Pons (tissue), 1 donor: ENCODE results near the gene FCHO1.

ENCODE experiments used
- DNase-seq: peaks from one replicate; pipeline ENCODE4 v3.0.0-alpha.2; 2016; ENCODE audit warnings: low spot score

The FCHO1 gene

DNA sequence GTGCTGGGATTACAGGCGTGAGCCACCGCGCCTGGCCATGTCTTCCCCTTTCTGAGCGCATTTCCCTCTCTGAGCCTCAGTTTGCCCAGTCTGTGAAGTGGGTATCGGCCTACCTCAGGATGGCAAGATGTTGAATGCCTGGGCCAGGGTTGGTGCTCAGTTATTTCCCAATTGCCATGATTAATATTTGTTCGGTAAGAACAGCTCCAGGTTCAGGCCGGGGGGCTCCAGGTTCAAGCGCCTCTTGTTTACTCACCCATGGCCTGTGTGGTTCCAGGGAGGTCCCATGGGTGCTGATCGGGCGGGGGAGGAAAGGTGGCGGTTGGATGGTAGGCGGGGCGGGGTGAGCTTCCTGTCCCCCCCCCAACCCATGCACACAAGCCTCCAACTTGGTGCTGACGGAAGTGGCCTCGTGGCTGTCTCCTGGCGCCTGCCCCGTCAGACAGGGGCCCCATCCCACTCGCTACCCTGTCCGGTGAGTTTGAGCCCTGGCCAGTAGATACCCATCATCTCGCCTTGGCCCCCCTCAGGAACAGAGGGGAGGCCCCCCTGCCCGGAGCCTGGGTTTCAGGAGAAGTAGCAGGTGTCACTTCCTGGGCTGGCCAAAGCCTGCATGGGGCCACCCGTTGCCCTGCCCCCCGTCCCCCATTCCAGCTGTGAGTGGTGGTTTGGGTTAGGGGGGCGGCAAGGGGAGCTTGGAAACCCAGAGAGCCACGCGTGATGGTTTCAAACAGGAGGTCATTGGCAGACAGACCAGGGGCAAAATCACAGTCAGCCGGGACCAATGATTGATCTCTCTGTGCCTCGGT is at the start of gene FCHO1:
FCHO1 (plus strand) TSS at position 375 of the 809 bp plus-strand sequence. CDS start 3,688 bp downstream, outside the sequence.
- peak; percentile 67 for DNase-seq

DNA sequence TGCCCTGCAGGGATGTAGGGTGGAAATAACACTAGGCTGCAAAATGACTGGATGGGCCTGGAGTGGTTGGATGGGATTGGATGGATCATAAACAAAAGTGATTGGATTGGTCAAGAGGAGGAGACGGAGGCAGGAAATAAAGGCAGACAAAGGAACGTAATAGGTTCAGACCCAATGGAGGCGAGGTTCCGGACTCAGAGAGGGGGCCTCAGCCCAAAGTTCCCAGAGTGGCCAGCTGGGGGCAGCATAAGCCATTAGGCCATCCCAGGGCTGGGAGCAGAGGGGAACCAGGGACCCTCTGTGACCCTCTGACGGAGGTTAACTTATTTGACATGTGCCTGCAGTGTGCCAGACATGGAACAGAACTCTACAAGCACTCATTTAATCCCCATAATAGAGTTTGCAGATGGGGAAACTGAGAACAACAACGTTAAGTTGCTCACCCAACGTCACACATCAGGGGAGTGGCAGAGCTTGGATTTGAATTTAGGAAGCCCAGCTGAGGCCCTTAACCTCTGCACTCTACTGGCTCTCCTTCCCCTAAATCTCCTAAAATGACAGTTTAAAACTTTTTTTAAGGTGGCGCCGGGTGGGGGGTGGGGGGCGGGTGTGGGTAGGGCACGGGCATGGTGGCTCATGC is 47.3 kb upstream of the FCHO1 start:
- peak; percentile 62 for DNase-seq

GRCh38 chr19:17706750-17707181 is 44.5 kb upstream of the FCHO1 start:
- no peak for DNase-seq

GRCh38 chr19:17711851-17712250 is 39.4 kb upstream of the FCHO1 start:
- no peak for DNase-seq

DNA sequence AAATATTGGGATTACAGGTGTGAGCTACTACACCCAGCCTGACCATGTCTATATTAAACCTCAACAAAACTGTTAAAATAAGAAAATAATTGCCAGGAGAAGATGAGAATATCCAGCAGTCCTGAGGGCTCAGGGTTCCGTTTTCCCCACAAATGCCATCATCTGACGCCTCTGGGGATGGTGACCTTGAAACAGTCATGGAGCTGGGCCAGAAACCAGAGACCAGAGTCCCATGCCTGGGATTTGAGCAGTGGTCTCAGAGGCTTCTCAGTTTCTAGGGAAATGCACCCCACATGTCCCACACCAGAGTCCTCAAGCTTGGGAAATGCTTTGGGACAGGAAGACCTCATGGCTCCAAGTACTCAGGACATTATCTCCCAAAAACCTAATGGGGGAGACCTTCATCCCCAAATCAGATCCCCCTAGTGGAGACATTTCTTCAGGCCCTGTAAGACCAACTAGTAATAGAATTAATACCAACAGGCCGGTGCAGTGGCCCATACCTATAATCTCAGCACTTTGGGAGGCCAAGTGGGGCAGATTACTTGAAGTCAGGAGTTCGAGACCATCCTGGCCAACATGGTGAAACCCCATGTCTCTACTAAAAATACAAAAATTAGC is 34.9 kb upstream of the FCHO1 start:
- no peak for DNase-seq

- no peak for DNase-seq
Observed at GRCh38 chr19:17718550-17718946, 32.7 kb upstream of the FCHO1 start.

DNA sequence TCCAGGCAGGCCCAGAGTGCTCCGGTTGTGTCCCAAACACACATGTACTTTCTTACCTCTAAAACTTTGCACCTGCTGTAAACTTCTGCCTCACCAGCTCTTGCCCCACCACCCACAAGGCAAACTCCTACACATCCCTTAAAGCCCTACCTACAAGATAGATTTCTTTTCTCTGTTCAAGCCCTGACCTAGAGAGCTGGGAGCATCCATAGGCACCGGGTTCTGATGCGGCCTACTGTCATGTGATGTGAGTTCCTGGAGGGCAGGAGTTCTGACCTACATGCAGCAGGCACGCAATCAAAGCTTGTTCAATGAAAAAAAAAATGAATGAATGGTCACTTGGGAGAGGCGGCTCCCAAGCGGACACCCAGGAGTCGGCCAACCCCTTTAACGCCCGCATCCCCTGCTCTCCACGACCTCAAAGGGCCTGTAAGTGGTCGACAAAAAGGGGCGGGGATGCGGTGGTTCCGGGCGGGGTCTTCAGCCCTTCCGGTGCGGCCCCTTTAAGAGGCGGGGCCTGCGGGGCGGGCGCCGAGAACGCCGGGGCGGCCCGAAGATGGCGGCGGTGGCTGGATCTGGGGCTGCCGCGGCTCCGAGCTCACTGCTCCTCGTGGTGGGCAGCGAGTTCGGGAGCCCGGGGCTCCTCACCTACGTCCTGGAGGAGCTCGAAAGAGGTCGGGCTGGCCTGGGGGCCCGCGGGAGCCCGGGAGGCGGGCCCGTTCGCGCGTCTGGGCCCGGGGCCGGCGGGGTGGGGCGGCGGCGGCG is 32.1 kb upstream of the FCHO1 start, which contains the start of gene MAP1S:
MAP1S (plus strand) TSS at position 534 of the 765 bp plus-strand sequence; CDS start at position 557, 23 bp downstream.
- no peak for DNase-seq

DNA sequence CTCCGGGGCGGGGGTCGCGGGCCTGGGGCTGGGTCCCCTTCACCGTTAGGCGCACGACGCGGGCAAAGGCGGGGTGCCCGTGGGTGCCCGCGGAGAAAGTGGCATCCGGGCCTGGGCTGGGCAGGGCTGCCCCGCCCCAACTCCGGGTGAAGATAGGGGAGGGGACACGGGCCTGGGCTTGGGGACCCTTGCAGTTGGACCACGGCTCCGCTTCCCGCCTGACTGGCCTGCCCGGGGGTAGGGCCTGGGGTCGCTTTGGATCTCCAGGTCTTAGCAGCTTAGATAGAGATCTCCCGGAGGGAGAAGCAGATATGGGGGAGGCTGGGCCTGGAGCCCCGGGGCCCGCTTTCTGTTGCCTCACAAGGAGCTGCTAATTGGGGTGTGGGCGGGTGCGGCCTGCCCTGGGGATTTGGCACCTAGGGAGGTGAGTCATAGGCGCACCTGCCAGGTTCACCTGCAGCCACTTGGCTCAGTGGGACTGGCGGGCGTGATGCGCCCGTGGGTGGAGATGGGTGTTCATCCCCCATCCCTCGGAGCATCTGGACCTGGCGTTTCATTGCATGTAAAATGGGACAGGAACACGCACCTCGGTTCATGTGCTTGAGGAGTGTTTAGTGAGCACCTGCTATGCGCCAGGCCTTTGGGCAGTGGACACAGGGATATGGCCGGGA is 31.4 kb upstream of the FCHO1 start:
- no peak for DNase-seq

DNA sequence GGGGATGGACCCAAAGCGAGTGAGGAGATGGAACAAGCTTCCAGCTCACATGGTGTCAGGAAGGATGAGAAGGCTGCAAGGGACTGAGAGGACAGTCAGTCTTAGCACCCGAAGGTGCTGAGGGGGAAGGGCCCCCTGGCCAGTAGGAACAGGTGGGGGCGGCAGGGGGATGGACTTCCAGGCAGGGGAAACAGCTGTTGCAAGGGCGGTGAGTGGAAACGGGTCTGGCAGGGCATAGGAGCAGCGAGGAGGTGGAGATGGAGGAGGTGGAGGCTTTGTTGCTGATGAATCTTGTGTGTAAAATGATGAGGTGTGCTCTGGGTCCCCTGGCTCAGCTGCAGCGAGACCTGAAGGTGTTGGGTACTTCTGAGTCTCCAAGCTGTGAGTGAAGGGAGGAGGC is 30.8 kb upstream of the FCHO1 start:
- no peak for DNase-seq

DNA sequence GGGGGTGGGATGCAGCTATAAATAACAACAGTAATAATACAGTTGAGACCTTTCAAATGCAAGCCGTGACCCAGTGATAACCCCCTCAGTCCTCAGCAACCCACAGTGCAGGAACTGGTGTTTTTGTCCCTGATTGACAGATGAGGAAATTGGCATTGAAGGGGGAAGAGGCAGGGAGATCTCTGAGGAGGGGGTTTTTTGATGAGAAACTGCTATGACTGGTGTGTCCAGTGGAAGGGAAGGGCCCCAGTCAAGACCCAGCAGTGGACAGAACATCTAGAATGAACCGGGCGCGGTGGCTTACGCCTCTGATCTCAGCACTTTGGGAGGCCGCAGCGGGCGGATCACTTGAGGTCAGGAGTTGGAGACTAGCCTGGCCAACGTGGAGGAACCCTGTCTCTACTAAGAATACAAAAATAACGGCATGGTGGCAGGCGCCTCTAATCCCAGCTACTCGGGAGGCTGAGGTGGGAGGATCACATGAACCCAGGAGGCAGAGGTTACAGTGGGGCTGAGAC is 30.1 kb upstream of the FCHO1 start:
- no peak for DNase-seq

DNA sequence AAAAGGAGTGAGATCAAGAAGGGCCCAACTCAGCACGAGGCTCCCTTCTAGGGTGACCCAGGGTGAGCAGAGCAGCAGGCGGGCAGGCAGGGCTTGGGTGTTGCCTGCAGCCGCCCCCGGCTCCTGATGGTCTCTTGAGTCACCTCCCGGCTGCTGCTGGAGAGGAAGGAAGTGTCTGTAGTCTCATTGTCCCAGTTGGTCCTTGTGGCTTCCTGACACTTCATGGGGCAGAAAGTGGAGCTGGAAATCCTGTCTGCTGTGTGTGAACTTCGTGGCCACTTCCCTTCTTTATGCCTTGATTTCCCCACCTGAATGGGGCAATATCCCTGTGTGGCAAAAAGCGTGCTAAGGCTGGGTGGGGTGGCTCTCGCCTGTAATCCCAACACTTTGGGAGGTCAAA is 29.5 kb upstream of the FCHO1 start:
- DNase-seq = peak; percentile 50

DNA sequence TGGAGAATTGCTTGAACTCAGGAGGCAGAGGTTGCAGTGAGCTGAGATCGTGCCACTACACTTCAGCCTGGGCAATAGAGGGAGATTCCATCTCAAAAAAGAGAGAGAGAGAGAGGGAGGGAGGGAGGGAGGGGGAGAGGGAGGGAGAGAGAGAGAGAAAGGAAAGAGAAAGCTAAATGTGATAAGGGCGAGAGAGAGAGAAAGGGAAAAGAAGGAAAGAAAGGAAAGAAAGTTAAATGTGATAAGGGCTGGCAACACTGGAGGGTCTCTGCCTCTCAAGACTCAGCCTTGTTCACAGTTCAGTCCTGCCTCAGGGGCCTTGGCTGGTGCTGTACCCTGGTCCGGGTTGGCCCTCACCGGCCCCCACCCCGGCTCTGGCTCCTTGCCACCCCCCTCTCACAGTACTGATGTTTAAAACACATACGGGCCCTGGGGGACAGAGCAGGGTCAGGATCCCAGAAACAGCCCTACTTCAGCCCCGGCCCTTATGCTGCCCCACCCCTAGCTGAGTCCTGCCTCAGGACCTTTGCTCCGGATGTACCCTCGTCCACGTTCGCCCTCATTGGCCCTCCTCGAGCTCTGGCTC is 28.5 kb upstream of the FCHO1 start:
- DNase-seq = no peak

DNA sequence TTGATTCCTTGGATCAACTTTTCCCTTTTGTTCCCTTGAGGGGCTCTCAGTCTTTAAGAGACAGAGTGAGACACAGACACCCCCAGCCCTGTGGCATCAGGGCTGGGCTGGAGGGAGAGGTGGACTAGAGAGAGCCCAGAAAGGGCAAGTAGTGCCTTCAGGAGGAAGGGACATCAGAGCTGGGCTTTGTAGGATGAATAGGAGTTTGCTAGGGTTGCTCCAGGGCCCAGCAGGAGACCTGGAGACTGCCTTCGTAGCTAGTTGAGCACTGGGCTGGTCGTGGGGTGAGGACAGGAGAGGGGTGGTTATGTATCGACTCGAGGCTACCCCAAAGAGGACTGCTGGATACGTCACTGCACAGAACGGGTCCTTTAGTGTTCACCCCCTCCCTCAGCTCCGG is 26.6 kb upstream of the FCHO1 start:
- no peak for DNase-seq

GRCh38 chr19:17725422-17726078 is 25.7 kb upstream of the FCHO1 start:
- DNase-seq = no peak

- no peak for DNase-seq
Observed at GRCh38 chr19:17726136-17726741, 25.0 kb upstream of the FCHO1 start.

GRCh38 chr19:17726964-17727773 is 24.1 kb upstream of the FCHO1 start:
- no peak for DNase-seq

GRCh38 chr19:17727843-17728242 is 23.4 kb upstream of the FCHO1 start:
- DNase-seq = no peak

DNA sequence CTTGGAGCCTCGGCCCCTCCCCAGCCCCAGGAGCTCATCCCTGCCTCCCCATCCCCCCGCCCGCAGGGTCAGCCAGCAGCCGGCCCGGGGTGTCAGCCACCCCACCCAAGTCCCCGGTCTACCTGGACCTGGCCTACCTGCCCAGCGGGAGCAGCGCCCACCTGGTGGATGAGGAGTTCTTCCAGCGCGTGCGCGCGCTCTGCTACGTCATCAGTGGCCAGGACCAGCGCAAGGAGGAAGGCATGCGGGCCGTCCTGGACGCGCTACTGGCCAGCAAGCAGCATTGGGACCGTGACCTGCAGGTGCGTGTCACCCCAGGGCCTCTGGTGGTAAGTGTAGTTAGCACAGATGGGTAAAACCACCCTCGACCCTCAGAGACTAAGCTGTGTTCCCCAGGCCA is 18.1 kb upstream of the FCHO1 start:
- no peak for DNase-seq

- DNase-seq = no peak
Observed at GRCh38 chr19:17734146-17734545, 17.1 kb upstream of the FCHO1 start.
